Daoy (cell line): ENCODE measurements around the gene CALD1. TPM values are rescaled to one million over a fixed set of nuclear protein-coding genes. Genes with fewer than 3 reads are reported as not detected.

ENCODE experiments used
- DNase-seq: peaks from one replicate; pipeline ENCODE4 v3.0.0-alpha.2; 2015; ENCODE audit warnings: low read depth
- total RNA-seq: library from RNA; depleted of rRNA; stranded (reverse); fragments of >200 nt; shearing (Covaris generic); gene quantifications from 2 replicates; pipeline ENCODE4 v1.2.3, GENCODE V29; 2014

The CALD1 gene
- total RNA-seq, 1 experiment from 2014 or later, result 284 TPM

DNA sequence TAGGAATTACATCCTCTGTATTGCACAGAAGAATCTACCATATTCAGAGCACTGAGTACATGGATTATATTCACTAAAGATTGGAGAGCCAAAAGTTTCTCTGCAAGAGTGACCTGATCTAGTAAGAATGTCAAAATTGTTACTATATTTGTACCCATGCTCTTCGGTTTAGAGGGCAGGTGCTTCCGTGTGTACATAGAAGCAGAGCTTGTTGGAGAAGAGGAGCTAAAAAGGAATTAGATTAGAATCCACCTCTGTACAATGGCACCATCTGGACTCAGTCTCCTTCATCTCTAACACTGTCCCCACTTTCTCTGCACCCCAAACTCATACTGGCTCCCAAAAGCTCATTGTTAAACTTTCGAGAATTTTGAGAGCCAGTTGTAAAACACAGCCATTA lies 8.3 kb downstream of the CALD1 start:
- DNase-seq, result no peak

DNA sequence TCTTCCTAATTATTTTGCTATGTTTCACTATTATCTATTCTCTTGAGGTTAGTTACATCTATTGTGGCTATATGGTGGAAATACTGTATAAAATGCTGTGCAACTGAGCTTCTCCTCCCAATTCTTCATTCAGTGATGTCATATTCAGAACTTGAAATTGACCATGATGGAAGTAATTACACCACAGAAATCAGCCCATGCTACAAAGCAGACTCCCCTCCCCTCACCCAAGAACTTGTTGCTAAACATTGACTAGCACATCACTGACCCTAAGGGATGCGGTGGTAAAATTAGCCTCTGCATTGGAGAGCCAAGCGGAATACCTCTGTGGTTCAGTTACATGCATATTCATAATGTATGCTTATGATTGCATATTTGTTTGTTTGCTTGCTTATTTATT lies 8.8 kb downstream of the CALD1 start:
- no peak for DNase-seq

DNA sequence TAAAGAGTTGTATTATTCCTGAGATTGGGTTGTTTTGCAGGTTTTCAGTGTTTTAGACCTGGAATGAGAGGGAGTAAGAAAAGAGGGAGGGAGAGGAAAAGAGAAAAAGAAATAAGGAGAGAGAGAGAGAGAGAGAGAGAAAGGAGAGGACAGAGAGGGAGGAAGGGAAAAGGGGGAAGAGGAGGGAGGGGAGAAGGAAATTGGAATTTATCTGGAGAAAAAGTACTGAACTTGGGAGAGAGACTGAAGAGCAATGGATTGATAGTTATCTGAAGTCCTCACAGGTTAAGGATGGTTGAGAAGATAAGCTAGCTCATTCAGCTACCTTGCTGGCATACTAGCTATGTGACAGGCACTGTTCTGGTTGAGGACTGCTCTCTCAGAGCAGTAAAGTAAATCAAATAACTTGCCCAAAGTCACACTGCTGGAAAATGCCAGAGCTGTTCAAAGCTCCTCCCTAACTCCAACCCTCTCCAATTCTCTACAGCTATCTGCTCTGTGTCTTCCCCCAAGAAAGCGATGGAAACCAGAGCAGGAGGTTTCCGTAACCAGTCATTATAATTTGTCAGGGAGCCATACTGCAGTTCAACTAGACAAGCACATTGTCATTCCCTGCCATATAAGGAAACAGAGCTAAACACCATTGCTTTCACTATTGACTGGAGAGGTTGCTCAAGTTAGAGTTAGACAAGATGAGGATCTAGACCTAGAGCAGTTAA lies 10.7 kb downstream of the CALD1 start:
- DNase-seq, result no peak

DNA sequence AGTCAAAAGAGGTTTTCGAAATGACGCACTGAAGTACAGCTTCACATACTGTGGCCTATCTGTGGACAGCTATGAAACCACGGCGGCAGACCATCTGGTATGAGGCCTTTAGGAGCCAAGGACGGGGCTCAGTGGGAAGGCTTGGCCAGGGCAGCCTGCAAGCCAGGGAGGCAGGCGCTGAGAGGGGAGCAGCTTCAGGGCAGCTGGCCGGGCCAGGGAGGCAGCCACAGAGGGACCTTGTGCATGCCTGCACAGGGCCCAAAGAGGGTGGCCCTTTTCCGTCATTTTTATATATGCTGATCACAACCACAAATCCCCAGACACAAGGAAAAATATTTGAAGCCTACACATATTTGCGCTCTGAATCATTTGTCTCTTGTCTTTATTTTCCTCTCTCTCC lies 13.5 kb downstream of the CALD1 start:
- DNase-seq, result peak; percentile 58

DNA sequence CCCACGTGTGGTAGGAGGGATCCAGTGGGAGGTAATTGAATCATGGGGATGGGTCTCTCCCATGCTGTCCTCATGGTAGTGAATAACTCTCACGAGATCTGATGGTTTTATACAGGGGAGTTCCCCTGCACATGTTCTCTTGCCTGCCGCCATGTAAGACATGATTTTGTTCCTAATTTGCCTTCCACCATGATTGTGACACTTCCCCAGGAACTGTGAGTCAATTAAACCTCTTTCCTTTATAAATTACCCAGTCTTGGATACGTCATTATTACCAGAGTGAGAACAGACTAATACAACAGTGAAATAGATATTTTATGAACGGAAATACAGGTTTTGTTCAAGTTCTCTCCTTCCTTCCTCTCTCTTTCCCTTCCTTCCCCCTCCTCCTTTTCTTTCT lies 15.8 kb downstream of the CALD1 start:
- DNase-seq, result no peak

DNA sequence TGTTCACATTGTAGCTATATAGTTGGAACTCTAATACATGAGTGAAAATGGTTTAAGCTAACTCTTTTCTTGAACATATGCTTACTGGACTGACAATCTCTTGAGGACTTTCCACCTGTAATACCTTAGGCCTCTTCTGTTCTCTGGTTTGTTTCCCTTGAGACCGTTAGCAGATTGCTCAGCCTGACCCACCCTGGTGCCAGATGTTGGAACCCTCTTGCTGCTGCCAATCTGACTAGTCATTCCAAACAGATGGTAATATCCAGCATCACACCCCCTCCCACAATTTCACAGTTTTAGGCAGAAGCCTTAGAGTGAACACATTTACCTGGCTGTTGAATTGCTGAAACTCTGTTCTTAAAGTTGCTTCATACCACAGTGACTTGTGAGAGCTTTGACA lies 18.7 kb downstream of the CALD1 start:
- no peak for DNase-seq

DNA sequence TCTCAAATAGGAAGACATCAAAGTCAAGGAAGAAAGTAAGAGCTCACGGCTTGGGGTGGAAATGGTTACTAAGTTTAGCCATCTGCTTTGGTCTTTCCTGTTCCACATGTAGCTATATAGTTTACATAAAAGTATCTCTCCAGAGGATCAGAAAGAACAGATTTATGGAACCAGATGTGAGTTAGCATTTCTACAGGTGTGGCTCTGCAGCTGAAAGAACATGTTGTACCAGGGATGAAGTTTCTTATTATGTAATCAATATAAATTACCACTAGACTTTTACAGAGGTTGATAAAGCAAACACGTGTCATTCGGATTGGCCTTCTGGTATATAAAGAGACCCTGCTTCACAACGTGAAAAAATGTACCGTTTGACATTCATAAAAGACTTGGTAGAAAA lies 19.9 kb downstream of the CALD1 start:
- DNase-seq, result no peak

DNA sequence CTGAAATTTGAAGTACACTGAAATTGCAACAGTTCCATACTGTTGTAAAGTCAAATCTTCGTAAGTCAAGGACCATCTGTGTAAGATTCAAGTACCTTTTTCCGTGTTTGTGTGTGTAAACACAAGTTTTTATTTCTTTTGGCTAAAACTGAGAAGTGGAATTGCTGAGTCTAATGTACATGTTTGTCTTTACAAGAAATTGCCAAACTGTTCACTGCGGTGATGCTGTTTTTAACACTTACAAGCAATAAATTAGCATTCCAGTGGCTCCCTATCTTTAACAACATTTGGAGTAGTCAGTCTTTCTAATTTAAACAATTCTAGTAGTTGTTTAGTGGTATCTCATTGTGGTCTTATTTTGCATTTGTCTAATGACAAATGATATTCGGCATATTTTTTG lies 23.3 kb downstream of the CALD1 start:
- DNase-seq, result no peak

DNA sequence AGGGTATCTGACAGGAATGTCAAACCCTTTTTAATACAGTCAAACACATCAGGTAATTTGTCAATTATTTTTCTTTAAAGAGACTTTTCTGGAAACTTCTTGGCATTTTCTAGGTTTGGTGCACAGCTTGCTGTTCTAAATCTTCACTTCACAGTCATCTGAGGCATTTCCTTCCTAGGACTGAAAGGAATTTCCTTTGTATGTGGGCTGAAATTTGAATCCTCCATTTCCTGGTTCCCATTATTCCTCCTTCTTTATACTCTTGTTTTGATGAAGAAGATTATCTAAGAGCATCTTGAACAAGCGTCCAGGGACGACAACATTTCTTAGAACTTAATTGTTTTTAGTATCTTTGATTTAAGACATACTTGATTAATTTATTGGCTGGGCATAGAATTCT lies 24.9 kb downstream of the CALD1 start:
- no peak for DNase-seq

DNA sequence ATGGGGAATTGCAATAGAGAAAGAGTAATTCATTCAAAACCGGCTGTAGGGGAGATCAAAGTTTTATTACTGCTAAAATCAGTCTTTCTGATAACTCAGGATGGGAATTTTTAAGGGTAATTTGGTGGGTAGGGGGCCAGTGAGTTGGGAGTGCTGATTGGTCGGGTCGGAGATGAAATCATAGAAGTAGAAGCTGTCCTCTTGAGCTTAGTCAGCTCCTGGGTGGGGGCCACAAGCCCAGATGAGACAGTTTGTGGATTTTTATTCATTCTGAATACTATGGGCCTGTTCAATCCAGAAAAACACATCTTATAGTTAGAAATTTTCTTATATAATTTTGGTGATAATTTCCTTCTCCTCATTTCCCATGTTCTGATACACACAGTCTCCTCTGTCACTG lies 25.4 kb downstream of the CALD1 start:
- no peak for DNase-seq

DNA sequence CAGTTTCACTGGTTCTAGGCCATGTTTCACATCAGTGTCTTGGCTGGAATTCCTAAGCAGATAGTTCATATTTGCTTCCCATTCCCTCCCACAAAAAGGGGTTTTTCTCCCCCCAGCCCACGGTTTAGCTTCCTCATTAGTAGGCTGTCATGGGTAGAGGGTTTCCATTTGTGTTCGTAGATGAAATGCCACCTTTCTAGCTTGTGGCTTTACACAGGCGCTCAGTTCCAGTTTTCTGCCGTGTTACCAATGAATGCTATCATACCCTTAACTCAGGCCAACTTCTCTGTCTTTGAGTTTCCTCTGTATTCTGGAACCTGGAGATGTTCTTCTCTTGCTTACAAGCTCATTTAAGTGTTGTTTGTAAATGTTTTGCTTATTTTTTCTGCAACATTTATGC lies 26.8 kb downstream of the CALD1 start:
- DNase-seq, result no peak

DNA sequence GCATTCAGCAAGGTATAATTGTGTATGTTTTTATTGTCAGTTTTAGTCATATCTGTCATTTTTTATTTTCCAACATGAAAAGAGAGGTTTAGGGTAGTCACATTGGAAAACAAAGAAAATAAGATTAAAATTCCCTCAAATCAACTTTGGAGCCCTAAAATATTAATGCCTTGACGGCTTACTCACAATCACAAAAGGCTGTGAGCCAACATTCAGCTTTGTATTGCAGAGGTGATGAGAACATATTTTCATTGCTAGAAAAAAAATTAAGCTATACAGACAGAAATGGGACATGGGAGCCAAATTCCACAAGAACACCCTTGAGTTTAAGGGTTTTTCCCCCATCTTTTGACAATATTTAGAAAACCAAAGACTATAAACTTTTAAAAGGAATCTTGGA lies 30.2 kb downstream of the CALD1 start:
- no peak for DNase-seq

DNA sequence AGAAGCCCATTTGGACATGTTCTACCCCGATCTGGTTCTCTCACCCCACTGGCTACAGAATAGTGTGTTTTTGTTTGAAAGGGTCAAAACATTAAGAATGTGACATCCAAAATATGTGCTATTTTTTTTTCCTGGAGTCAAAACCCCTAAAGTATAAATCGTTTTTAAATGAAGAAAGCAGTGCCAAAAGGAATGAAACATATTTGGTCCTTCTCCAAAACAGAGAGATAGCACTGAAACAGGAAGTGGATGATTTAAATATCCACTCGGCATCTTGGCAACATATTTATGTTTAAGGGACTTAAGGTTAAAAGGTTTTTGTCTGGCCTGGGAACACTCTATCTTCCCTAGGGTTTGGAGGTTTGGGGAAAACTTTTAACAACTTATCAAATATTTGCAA lies 32.3 kb downstream of the CALD1 start:
- no peak for DNase-seq

DNA sequence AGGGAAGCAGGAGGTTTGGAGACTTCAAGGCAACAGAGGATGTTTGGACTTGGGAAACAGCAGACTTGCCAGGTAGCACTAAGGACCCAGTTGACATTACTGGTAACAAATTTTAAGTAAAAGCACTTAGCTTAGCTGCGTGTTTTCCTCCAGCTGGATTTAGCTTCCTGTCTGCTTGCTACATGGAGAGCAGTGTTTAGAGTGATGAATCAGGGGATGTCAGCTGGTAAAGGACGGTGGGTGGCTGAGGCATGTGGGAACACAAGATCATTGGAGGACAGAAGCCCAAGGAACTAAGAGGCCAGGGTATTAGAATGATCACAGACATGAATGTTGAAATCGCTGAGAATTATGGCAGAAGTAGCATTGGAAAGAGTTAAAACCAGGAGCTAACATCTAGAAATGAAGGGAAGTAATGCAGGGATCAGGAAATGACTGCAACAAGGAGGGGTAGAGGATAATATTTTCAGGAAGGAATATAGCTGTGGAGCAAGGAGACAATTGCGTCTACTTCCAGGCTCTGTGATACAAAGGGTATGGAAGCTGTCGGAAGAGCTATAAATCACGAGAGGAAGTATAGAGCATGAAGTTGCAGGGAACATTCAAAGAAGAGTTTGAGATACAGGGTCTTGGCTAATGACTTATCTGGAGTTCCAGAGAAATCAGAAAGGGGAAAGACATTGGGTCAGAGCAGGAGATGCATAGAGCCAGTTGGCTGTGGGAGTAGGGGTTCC lies 34.4 kb downstream of the CALD1 start:
- no peak for DNase-seq

DNA sequence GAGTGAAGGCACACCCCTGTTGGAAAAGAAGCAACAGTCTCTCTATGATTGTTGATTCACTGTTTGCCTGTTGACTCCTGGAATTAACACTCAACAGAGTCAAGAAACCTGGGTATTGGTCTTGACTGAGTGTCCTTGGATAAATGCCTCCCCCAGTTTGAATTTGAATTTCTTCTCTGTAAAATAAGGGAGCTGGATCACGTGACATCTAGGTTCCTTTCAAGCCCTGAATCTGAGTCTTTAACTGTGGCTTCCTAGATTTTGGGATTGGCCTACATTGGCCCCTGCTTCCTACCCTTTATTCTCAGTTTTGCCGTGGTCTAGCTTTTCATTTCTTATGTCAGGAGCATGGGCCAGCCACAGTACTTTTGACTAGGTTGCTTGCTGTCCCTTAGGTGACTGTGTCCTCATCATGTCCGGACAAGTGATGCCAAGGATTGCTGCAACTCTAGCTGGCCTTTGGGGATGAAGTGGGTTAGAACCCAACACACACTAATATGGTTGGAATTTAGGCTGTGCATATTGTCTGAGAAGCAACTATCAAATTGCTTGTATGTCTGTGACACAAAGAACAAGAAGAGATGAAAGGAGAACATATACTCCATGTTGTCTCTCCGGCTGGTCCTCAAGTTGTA lies 35.4 kb downstream of the CALD1 start:
- no peak for DNase-seq

DNA sequence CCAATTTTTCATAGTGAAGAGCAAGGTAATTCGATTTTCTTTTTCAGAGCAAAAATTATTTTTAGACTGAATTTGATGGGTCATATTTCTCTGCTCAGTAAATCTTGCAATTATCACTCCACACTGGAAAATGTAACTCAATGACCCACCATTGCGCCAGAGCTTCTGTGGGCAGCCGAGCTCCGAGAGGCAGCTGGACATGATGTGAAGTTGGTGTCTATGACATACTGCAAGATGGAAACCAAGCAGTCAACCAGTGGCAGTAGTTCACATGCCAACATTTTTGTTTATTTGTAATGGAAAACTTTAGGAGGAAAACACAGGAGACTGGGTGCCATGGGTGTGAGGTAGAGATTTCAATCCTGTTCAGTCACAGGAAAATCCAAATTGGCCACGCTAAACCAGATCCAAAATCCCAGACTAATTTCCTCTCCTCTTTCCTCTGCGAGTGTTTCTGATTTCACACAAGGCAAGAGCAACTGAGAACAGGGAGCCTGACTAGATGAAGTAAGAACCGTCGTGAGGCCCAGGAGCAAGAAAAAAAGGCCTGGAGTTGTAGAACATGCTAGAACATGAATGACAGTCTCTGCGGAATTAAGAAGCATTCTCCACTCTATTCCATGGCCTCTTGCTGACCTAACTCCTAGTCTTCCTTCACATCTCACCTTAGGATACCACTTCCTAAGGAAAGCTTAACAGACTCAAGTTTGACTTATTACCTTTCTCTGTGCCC lies 39.3 kb downstream of the CALD1 start:
- DNase-seq, result no peak

DNA sequence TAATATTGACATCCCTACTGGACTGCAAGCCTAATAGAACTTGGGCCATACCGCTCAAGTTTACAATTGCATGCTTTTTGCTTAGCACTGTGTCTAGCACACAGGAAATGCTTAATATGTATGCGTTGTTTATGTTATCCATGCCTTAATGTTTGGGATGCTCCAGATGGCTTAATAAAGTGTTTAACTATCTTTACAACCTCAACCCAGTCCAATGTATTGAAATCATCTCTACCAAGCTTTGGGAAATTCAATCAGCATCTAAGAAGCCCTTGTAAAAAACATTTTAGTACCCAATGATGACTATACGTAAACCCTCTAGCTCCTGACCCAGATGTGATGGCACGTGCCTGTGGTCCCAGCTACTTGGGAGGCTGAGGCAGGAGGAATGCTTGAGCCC lies 40.0 kb downstream of the CALD1 start:
- DNase-seq, result no peak

DNA sequence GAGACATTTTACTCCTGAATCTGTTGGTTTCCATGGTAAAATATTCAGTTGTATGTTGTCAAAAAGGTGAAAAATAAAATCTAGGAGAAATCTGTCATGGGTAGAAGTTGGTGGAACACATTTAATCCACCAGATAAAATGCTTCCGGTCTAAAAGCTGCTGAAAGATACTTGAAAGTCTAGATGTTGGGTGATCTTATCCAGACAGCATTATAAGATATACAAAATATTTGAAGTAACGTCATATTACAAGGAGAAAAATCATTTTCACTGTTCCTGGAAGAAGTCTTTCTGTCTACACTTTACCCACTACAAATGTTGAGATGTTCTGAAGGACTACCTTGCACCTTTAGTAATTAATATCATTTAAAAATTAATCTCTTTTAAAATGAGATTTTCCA lies 40.9 kb downstream of the CALD1 start:
- no peak for DNase-seq

DNA sequence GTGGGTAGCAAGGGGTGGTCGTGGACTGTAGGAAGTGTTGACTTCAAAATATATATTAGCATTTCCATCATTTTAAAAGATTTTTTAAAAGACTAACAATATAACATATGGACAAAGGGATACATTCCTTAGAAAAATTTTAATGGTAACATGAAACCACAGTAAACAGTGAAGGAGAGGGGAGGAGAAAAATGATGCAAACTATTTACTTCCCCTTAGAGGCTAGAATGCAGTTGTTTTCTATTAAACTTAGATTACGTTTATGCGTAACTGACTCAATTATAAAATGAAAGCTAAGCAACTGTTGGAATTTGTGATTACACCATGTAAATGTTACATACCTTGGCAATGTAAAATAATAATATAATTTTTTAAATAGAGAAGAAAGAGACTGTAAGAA lies 41.3 kb downstream of the CALD1 start:
- no peak for DNase-seq

DNA sequence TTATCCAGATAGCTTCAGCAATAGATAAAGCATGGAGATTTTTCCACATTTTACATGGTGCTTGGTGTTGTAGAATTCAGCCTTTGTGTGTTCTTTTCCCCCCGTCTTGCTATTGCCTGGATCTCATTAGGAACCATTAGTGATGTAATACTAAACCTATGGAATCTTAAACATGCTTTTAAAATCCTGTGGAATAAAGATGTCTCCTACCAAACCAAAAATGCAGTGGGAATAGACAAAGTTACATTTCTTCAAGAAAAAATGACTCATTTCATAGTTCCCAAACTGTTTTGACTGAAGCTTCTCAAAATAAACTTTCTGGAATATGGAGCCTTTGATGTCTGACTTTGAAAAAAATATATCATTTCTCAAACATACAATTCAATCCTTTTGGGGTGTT lies 44.0 kb downstream of the CALD1 start:
- DNase-seq, result no peak

DNA sequence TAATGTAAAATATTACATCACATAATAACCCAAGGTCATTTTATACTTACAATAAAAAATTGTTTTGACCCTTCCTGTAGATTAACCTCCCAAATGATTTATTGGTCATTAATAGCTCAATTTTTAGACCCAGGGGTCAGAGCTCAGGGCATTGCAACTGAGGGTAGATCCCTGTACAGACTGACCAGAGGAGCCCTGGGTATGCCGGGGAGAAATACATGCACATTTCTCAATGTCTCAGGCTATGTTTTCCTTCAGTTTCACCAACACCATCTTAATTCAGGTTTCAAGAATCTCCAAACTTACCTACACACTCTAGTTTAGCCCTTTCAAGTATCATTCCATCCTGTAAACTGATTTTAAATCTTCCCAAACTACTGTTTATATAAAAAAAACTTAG lies 46.2 kb downstream of the CALD1 start:
- no peak for DNase-seq

DNA sequence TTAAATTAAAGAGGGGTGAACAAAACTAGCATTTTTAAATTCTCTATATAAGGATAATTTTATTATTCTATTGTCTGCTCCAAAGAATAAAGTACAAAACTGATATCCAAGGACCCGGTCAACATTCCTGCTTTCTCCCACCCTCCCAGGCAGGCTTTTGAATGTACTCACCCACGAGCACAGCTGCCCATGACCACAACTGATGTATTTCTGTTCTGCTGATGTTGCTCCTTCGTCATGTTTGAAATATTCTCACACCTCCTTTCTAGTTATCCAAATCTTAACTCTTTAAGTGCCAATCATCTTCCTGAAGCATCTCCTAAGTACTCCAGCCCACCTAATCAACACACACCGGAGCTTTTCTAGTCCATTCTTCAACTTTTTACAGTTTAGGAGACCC lies 46.7 kb downstream of the CALD1 start:
- DNase-seq, result peak; percentile 37

DNA sequence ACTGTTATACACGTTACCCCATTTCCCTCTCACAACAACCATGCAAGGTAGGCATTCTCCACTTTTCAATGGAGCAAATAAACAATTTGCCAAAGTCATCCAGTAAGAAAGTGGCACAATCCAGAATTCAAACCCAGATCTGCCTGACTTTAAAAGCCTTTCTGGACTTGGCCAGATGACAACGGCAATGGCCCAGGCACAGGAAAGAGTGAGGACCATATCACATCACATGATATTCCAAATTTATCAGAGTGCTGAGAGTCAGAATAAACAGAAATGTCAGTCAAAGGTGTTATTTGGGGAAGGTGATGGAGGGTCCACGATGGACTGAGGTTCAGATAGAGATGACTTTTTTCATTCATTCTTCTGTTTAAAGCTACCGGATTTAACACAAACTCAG lies 48.0 kb downstream of the CALD1 start:
- DNase-seq, result no peak
